Upper lobe of left lung (tissue), 4 donors: ENCODE data around the gene TMEM178B.

Experiments used
- EP300 ChIP-seq, 4 donors: sonication (generic); formaldehyde crosslinking; IDR thresholded peaks; one replicate each; pipeline ENCODE4 v1.5.1; 2017; ENCODE audit warnings: antibody characterized with exemption in 4 of 4, control low read depth in 2 of 4
- POLR2AphosphoS5 ChIP-seq, 2 donors: sonication (generic); formaldehyde crosslinking; IDR thresholded peaks; one replicate each; pipeline ENCODE4 v1.5.1; 2017; ENCODE audit warnings: antibody characterized with exemption in 2 of 2
- TF ChIP-seq, protein P1 (sequence below), 6 experiments: fragments of 450-650 bp in 4 of 6; fragments of 200-600 bp in 2 of 6; sonication (generic) in 2 of 6; IDR thresholded peaks; one replicate each; pipeline ENCODE4 v1.5.1; 2016 to 2019; ENCODE audit warnings: antibody characterized with exemption in 6 of 6

DNA sequence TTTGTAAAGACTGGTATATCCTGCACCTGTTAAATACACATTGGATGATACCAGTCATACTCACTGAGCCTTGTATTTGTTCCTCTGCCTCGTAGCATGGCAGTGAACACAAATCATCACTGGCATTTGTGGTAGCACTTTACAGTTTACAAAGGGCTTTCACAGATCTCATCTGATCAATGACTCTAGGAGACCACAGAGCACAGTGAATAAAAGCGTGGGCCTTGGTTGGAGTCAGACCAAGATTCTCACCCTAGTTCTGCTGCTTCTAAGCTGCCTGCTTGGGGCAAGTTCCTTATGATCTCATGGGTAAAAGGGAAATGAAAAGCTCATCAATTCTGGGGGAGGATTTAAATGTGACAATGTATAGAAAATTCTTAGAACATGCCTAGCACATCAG is 347.4 kb downstream of the TMEM178B start:
- TF ChIP-seq POLR2AphosphoS5 (IDR thresholded peaks at IDR 0.05) (no peak), EP300 (IDR thresholded peaks at IDR 0.05) (no peak)
- TF ChIP-seq, protein P1, sequence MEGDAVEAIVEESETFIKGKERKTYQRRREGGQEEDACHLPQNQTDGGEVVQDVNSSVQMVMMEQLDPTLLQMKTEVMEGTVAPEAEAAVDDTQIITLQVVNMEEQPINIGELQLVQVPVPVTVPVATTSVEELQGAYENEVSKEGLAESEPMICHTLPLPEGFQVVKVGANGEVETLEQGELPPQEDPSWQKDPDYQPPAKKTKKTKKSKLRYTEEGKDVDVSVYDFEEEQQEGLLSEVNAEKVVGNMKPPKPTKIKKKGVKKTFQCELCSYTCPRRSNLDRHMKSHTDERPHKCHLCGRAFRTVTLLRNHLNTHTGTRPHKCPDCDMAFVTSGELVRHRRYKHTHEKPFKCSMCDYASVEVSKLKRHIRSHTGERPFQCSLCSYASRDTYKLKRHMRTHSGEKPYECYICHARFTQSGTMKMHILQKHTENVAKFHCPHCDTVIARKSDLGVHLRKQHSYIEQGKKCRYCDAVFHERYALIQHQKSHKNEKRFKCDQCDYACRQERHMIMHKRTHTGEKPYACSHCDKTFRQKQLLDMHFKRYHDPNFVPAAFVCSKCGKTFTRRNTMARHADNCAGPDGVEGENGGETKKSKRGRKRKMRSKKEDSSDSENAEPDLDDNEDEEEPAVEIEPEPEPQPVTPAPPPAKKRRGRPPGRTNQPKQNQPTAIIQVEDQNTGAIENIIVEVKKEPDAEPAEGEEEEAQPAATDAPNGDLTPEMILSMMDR (IDR thresholded peaks at IDR 0.05) = no peak
